Mesothelial cell of epicardium (in vitro differentiated cells): ENCODE results near the gene CBLC. TPM values are rescaled to one million over a fixed set of nuclear protein-coding genes. Genes with fewer than 3 reads are reported as not detected.
A peak's percentile ranks its signal among the peaks of the same experiment; 100 is the strongest.

ENCODE experiments used
- DNase-seq, 2 experiments: peaks; one replicate each; pipeline ENCODE4 v3.0.0; 2021; ENCODE audit warnings: low spot score in 2 of 2; ENCODE audit not compliant: unreplicated experiment in 2 of 2
- H3K27ac Mint-ChIP-seq: 2 replicates; pipeline ENCODE4 v1.8.0; 2021; ENCODE audit warnings: mixed read lengths
- H3K27me3 Mint-ChIP-seq: 2 replicates; pipeline ENCODE4 v1.8.0; 2021; ENCODE audit warnings: low read depth, mixed read lengths
- H3K36me3 Mint-ChIP-seq: 2 replicates; pipeline ENCODE4 v1.8.0; 2021; ENCODE audit warnings: mixed read lengths
- H3K4me1 Mint-ChIP-seq: 2 replicates; pipeline ENCODE4 v1.8.0; 2021; ENCODE audit warnings: mixed read lengths
- H3K4me3 Mint-ChIP-seq: 2 replicates; pipeline ENCODE4 v1.8.0; 2021; ENCODE audit warnings: mild to moderate bottlenecking, moderate library complexity, mixed read lengths
- H3K9me3 Mint-ChIP-seq: 2 replicates; pipeline ENCODE4 v1.8.0; 2021; ENCODE audit warnings: mixed read lengths
- CTCF ChIP-seq: fragments of 200-600 bp; sonication (generic); IDR thresholded peaks from one replicate; pipeline ENCODE4 v1.5.0; 2021; ENCODE audit warnings: antibody characterized with exemption; ENCODE audit not compliant: unreplicated experiment
- total RNA-seq: library from RNA; stranded (reverse); gene quantifications from 3 replicates; pipeline ENCODE4 v1.2.1, GENCODE V29; 2021

The CBLC gene
- total RNA-seq, 1 donor from 2014 or later = 8.8 TPM

DNA sequence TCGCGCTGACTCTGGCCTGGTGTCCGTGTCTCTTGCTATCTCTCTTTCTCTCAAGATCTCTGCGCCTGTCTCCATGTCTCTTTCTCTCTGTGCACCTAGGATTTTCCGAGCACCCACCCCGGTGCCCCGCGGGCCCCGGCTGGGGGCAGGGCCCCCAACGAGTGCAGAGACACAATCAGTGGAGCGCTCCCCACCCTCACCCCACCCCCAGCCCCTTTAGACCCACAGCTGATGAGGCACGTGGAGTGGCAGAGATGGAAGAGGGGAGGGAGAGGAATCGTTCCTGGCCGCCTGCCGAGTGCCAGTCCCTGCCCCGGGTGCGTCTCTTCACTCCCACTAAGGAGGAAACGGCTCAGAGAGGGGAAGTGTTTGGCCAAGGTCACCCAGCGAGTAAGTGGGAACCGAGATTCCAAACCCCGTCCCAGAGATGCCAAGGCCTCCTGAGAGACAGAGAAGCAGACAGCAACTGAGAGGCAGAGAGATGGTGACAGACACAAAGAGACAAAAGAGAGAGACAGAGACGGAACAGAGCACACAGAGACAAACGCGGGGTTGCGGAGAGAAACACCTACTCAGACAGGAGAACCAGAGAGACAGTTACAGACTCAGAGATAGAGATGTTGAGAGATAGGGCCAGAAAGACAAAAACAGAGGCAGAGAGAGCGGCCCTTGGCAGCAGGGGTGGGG, 29.8 kb upstream of the CBLC start:
- peak in 1 of 2 experiments; percentile 65 for DNase-seq
- TF ChIP-seq CTCF = no peak
- peaks cover 3% of the 10 kb centered on the region for H3K36me3 Mint-ChIP-seq
- H3K27ac Mint-ChIP-seq = peak overlapping the region; percentile 96
- peak overlapping the region; percentile 81 for H3K4me3 Mint-ChIP-seq
- peaks cover 38% of the 10 kb centered on the region for H3K4me1 Mint-ChIP-seq
- no peaks in the 10 kb centered on the region for H3K9me3 Mint-ChIP-seq
- H3K27me3 Mint-ChIP-seq = peaks cover 4% of the 10 kb centered on the region

- H3K36me3 Mint-ChIP-seq = peaks cover 3% of the 10 kb centered on the region
- H3K4me1 Mint-ChIP-seq = peaks cover 40% of the 10 kb centered on the region
- no peak for TF ChIP-seq CTCF
- H3K4me3 Mint-ChIP-seq = peak within 1 kb of the TSS; percentile 81
- DNase-seq = peak in 1 of 2 experiments; percentile 45
- H3K9me3 Mint-ChIP-seq = no peaks in the 10 kb centered on the region
- H3K27me3 Mint-ChIP-seq = peaks cover 4% of the 10 kb centered on the region
- H3K27ac Mint-ChIP-seq = peak within 1 kb of the TSS; percentile 96
Measured at GRCh38 chr19:44748426-44749254, 29.1 kb upstream of the CBLC start, which contains the start of gene BCL3. Gene BCL3, plus strand, starts transcription at chr19:44748708. Its CDS starts 83 bp downstream, at chr19:44748791.

DNA sequence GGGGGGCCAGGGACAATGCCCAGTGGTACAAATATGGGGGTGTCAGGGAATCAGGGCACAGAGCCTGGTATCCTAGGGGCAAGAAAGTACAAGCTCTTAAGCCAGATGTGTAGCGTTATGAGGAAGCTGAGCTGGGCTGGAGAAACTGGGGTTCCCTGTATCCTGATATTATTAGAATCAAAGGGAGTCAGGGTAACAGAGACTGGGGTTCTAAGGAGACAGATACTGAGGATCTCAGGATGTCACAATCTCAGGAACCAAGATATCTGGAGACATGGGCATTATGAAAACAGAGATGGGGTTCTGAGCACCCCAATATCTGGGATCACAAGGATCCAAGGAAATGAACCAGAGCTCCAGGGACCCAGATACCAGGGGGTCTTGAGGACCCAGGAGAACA, 28.4 kb upstream of the CBLC start:
- DNase-seq = no peak
- Mint-ChIP-seq H3K27ac (peak overlapping the region; percentile 21), H3K27me3 (peaks cover 8% of the 10 kb centered on the region), H3K4me3 (peak overlapping the region; percentile 74), H3K9me3 (no peaks in the 10 kb centered on the region), H3K36me3 (peaks cover 3% of the 10 kb centered on the region), H3K4me1 (peaks cover 45% of the 10 kb centered on the region)
- no peak for TF ChIP-seq CTCF

DNA sequence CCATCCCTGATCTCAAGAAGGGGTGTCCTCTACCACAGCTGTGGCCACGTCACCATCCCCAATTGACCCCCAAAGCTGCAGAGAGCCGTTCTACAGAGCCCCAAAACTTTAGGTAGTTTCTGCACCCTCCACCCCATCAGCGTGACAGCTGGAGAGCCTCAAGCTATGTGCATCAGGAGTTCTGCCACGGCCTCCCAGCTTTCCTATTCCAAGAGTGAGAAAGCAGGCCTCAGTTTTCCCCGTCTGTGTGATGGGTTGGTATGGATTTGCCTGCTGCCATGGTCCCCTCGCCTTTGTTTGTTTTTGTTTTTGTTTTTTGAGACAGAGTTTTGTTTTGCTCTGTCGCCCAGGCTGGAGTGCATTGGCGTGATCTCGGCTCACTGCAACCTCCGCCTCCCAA, 27.7 kb upstream of the CBLC start:
- Mint-ChIP-seq H3K4me1 (peaks cover 51% of the 10 kb centered on the region), H3K36me3 (peaks cover 6% of the 10 kb centered on the region), H3K27ac (no peak overlapping the region), H3K9me3 (no peaks in the 10 kb centered on the region), H3K27me3 (peaks cover 12% of the 10 kb centered on the region), H3K4me3 (peak overlapping the region; percentile 74)
- no peak for DNase-seq
- TF ChIP-seq CTCF = no peak

DNA sequence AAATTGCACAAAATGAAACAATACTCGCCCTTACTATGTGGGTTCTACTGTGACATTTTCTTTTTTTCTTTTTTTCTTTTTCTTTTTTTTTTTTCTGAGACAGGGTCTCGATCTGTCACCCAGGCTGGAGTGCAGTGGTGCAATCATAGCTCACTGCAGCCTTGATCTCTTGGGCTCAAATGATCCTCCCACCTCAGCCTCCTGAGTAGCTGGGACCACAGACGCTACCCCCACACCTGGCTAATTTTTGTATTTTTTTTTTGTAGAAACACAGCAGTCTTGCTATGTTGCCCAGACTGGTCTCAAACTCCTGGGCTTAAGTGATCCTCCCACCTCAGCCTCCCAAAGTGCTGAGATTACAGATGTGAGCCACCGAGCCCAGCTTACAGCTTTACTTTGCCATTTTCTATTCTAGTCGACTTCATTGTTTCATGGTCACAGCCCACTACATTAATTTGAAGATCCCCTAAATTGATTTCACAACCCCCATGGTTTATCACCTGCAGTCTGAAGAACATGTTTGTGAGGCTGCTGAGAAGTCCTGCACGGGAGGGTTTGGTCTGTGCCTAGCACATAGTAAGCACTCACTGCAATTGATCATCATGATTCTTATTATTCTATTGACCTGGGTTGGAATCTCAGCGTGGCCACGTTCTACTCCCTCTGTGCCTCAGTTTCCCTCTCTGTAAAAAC, 25.4 kb upstream of the CBLC start:
- Mint-ChIP-seq H3K27ac (peak overlapping the region; percentile 64), H3K9me3 (no peaks in the 10 kb centered on the region), H3K27me3 (peaks cover 26% of the 10 kb centered on the region), H3K4me3 (no peak overlapping the region), H3K36me3 (peaks cover 6% of the 10 kb centered on the region), H3K4me1 (peaks cover 47% of the 10 kb centered on the region)
- no peak for DNase-seq
- TF ChIP-seq CTCF = no peak
